GM19328 (cell line): ENCODE data around the gene PPFIBP2.

ENCODE experiments used
- ATAC-seq: cut with Tn5 transposase; IDR thresholded peaks from one replicate; pipeline ENCODE4 v1.9.1; 2021; ENCODE audit warnings: mild to moderate bottlenecking, moderate library complexity; ENCODE audit not compliant: unreplicated experiment

PPFIBP2 gene

DNA sequence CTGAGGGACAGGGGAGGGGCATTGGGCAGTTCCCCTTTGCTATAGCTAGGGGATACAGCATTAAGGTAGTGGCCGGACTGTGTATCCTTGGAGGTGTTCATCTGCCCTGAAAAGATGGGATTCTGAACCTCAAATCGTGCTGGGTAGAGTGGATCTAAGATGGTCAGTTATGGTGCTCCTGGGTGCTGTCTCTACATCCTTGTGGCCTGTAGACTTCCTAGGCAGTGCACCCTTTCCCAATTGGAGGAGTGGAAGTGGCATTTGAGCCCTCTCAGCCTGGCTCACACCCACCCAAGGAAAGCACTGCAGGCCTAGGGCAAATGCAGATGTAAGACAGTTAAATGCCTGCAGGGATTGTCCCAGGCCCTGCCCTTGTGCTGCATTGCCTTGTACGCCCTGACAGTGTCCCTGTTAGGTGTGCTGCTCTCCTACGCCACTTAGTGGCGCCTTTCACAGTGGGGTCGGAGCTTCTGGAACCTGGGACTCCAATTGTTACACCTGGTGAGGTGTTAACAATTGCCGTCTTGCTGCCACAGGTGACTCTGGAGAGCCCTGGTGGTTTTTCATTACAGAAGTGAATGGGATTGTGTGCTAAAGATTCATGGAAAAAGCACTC lies 35.0 kb downstream of the PPFIBP2 start:
- peak; percentile 70 for ATAC-seq

GRCh38 chr11:7549681-7550080 lies 35.9 kb downstream of the PPFIBP2 start:
- no peak for ATAC-seq

- ATAC-seq = no peak
These were observed 37.8 kb downstream of the PPFIBP2 start for GRCh38 chr11:7551571-7551970.

GRCh38 chr11:7552666-7553065 lies 38.9 kb downstream of the PPFIBP2 start:
- ATAC-seq = no peak

- ATAC-seq = no peak
These were observed 41.4 kb downstream of the PPFIBP2 start for GRCh38 chr11:7555052-7555699.

- ATAC-seq = no peak
These were observed 44.2 kb downstream of the PPFIBP2 start for GRCh38 chr11:7558046-7558445.

- peak; percentile 54 for ATAC-seq
These were observed 45.8 kb downstream of the PPFIBP2 start for GRCh38 chr11:7559398-7560283.

DNA sequence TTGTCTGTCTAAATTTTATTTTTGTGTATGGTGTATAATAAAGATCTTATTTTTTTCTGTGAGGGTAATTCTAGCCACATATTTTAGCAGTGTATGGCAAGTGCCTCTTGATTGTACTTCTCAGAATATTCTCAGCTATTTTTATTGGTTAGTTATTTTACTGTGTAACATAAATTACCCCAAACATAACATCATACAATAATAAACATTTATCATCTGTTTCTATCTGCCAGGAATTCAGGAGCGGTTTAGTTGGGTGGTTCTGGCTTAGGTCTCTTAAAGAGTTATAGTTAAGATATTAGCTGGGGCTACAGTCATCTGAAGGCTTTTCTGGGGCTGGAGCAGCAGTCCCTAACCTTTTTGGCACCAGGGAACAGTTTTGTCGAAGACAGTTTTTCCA lies 47.8 kb downstream of the PPFIBP2 start:
- no peak for ATAC-seq

DNA sequence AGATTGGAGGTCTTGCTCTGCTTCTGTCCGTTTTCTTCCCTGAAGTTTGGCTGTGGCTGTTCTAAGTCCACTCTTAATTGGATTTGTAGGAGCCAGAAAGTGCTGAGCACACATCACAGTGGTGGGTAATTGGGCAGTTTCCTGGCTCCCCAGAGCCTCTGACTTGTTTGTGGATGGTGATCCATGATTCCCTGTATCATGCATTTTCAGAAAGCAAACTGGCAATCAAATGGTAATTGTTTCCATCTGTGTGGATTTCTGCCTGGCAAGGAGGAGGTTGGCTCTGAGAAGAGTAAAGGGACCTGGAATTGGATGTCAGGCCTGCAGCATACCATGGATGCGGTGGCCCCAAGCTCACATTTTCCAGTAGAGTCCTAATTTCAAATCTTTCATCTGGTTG lies 49.5 kb downstream of the PPFIBP2 start:
- ATAC-seq = no peak

GRCh38 chr11:7564803-7565202 lies 51.0 kb downstream of the PPFIBP2 start:
- ATAC-seq = no peak

DNA sequence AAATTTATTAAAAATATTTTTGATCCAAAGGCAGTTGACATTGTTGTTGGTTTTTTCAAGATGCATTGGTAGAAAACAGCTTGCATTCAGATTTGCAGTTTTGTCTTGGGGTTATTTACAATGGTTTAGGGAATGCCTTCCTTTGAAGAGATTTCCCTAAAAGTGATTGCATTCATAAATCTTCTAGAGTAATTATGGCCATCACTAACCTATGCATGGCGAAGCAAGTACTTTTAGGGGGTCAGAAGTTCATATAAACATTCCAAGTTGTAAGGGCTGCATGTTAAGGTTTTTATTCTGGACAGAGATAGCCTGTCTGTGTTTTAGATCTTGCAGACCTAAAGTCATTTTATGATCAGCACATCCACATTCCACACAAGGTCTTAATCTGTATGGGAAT lies 53.5 kb downstream of the PPFIBP2 start:
- no peak for ATAC-seq

DNA sequence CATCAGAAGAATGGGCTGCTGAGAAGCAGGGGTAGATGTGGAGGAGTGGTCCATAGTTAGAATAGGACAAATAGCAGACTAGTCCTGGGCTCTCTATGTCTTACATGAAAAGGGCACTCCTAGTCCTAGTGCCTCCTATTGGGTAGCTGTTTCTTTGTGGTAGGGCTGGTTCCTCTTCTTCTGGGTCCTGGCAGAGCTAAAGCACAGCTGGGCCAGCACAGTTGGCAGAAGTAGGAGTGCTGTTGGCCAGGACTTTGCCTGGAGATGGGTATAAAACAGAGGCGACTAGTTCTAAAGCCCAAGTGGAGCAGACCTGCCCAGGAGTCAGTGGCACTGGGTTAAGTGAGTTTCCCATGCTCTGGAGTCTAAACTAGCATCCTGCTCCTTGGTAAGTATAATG lies 55.2 kb downstream of the PPFIBP2 start:
- ATAC-seq = no peak

DNA sequence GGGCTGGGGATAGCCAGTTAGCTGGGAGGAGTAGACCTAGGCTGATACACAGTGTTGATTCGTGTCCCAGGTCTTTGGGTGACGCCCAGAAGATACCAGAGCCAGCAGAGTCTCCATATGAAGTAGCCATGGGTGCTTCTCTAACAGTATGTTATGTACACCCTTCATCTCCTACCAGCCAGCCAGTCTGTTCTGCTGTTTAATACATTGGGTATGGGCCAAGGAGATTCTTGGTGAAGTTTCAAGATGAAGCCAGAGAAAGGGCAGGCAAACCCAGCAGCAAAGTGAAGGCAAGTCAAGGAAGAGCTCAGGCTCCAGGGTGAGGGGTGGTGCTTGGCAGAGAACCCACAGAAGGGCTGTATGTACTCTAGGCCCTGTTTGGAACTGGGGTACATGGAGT lies 56.4 kb downstream of the PPFIBP2 start:
- ATAC-seq = no peak

DNA sequence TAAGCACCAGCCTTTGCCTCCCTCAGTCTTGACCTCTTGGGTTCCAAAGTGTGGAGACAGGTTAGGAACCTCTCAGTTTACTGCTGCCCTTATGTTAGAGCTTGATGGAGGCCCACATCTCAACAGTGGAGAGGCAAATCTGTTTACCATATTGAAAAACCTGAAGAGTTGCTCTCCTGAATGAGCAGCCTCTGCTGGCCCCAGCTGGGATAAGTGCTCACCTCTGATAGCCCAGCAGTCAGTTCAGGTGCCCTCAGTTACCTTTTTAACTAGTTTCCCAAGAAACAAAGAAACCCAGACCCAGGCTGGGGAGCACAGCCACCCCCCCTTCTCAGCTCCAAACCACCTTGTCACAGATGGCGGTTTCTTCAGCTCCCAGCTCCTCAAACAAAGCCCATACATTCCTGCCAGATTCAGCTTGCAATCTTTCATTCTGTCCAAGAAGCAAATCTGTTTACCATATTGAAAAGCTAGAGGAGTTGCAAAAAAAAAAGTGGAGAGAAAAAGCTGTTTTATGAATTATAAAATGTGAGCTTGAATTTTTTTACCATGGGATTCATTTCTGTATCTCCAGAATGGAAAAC lies 57.2 kb downstream of the PPFIBP2 start:
- ATAC-seq = no peak

- no peak for ATAC-seq
These were observed 57.8 kb downstream of the PPFIBP2 start for GRCh38 chr11:7571640-7572000.

- no peak for ATAC-seq
These were observed 58.4 kb downstream of the PPFIBP2 start for GRCh38 chr11:7572001-7572712.

DNA sequence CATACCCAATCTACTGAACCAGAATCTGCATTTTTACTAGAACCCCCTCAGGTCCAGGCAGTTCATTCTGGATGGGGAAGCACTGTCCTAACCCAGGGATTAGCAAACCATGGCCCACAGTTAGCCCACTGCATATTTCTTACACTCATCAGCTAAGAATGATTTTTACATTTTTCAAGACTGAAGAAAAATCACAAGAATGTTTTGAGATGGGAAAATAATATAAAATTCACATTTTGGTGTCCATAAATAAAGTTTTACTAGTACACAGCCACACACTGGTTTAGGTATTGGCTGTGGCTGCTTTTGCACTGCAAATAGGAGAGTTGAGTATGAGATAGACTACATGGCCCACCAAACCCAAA lies 59.4 kb downstream of the PPFIBP2 start:
- no peak for ATAC-seq

- no peak for ATAC-seq
These were observed 59.9 kb downstream of the PPFIBP2 start for GRCh38 chr11:7573558-7574296.

DNA sequence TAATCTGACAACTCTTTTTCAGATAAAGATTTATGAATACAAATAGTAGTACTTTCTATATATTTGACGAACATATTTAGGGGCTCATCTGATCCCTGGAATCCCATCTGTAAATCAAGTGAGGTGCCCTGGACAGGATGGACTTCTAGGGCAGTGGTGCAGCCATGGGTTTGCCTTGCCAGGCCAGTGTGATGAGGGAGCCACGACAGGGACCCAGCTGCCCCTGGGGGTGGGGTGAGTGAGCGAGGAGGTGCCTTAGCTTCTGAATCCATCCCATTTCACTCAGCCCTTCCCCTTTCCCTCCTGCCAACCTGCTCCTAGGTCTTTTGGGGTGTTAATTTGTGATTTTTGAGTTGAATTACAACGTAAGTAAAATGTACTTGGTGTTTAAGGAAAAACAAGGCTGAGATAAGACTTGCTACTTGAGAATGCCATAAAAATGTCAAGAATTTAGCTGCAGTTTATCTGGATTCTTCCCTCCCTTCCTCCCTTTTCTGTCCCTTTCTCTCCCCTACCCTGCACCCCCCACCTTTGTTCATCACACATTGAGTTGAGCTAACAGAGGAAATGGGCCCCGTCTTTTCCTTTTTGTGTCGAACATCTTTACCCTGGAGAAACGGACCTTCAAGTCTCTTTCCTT lies 60.8 kb downstream of the PPFIBP2 start:
- no peak for ATAC-seq
